SK-N-MC (cell line): Measurements from ENCODE around the gene ZDHHC14.

ENCODE experiments used
- DNase-seq: peaks from one replicate; pipeline ENCODE4 v3.0.0-alpha.2; 2011; ENCODE audit warnings: low read depth, low spot score
- H3K27ac ChIP-seq: fragments of 200-600 bp; sonication (generic); 2 replicates; pipeline ENCODE4 v1.5.1; 2016; ENCODE audit warnings: mixed run types
- H3K36me3 ChIP-seq: fragments of 200-600 bp; sonication (generic); 2 replicates; pipeline ENCODE4 v1.6.1; 2017; ENCODE audit warnings: antibody characterized with exemption, low read length, mixed read lengths; ENCODE audit not compliant: insufficient read depth
- H3K4me3 ChIP-seq: fragments of 200-600 bp; sonication (generic); 2 replicates; pipeline ENCODE4 v1.5.1; 2016
- H3K9ac ChIP-seq: fragments of 200-600 bp; sonication (generic); 2 replicates; pipeline ENCODE4 v1.8.0; 2017; ENCODE audit warnings: mixed run types, mixed read lengths; ENCODE audit not compliant: insufficient read length
- H3K9me3 ChIP-seq: fragments of 200-600 bp; sonication (generic); 2 replicates; pipeline ENCODE4 v1.6.1; 2017; ENCODE audit warnings: low read depth, mild to moderate bottlenecking, antibody characterized with exemption, low read length, moderate library complexity, mixed read lengths
- EZH2 ChIP-seq: fragments of 200-600 bp; sonication (generic); IDR thresholded peaks from one replicate; pipeline ENCODE4 v1.6.1; 2017; ENCODE audit warnings: antibody characterized with exemption
- FOXP2 ChIP-seq: optimal IDR thresholded peaks from 2 replicates; pipeline ENCODE3; 2011; ENCODE audit warnings: mild to moderate bottlenecking, moderate library complexity; ENCODE audit not compliant: insufficient read depth; ENCODE audit errors: extremely low read length, control extremely low read depth
- POLR2AphosphoS5 ChIP-seq: IDR thresholded peaks from 2 replicates; pipeline ENCODE4 v1.6.1; 2012; ENCODE audit warnings: mild to moderate bottlenecking, low read depth, low read length, borderline replicate concordance

Gene ZDHHC14

DNA sequence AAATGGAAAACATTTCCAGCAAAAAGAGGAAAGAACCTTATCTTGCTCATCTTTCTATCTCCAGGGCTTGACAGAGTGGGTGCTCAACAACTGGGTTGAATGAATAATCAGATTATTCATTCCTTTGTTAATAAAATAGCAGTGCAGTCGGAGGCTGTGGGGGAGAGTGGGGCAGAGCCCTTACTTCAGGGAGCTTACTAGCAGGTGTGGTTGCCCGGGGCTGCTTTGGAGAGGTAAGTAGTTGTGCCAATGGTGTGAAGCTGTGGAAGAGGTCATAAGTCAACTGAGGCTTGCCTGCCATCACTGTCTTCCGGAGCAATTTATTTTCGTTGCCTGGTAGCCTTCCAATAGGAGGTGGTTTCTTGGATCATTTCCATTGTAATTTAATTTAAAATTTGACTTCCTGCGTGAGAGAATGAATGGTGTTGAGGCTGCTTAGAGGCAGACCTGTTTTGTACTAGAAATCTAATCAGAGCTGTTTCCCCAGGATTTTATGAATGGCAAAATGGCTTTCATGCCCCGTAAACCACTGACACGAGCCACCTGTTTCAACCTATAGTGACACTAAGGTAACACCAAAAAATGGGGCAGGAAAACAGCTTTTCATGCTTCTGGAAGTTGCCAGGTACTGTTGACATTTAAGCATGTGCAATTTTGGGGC, 51.4 kb downstream of the ZDHHC14 start:
- no peak for TF ChIP-seq EZH2
- no peaks in the 10 kb centered on the region for H3K9me3 ChIP-seq

GRCh38 chr6:157432892-157433265, 51.9 kb downstream of the ZDHHC14 start:
- no peak overlapping the region for H3K27ac ChIP-seq
- no peak for DNase-seq
- TF ChIP-seq EZH2 (no peak), POLR2AphosphoS5 (no peak), FOXP2 (no peak)
- no peaks in the 10 kb centered on the region for H3K36me3 ChIP-seq
- H3K9ac ChIP-seq, result no peak overlapping the region
- no peaks in the 10 kb centered on the region for H3K9me3 ChIP-seq
- no peak overlapping the region for H3K4me3 ChIP-seq

More for the DNA sequence above, 51.4 kb downstream of the ZDHHC14 start:
- no peak for DNase-seq
- Histone ChIP-seq H3K27ac (no peak overlapping the region), H3K4me3 (no peak overlapping the region), H3K9ac (no peak overlapping the region), H3K36me3 (no peaks in the 10 kb centered on the region)

GRCh38 chr6:157433678-157434081, 52.7 kb downstream of the ZDHHC14 start:
- H3K36me3 ChIP-seq, result no peaks in the 10 kb centered on the region
- no peak overlapping the region for H3K9ac ChIP-seq
- no peak overlapping the region for H3K4me3 ChIP-seq
- TF ChIP-seq EZH2 (no peak), FOXP2 (no peak), POLR2AphosphoS5 (no peak)
- no peak for DNase-seq
- no peak overlapping the region for H3K27ac ChIP-seq
- H3K9me3 ChIP-seq, result no peaks in the 10 kb centered on the region

GRCh38 chr6:157434349-157435033, 53.5 kb downstream of the ZDHHC14 start:
- Histone ChIP-seq H3K4me3 (no peak overlapping the region), H3K27ac (no peak overlapping the region), H3K36me3 (no peaks in the 10 kb centered on the region), H3K9me3 (no peaks in the 10 kb centered on the region), H3K9ac (no peak overlapping the region)
- TF ChIP-seq FOXP2 (no peak), EZH2 (no peak), POLR2AphosphoS5 (no peak)
- no peak for DNase-seq

- H3K4me3 ChIP-seq, result no peak overlapping the region
- H3K9ac ChIP-seq, result no peak overlapping the region
- TF ChIP-seq EZH2 (no peak), FOXP2 (no peak), POLR2AphosphoS5 (no peak)
- H3K27ac ChIP-seq, result no peak overlapping the region
- no peak for DNase-seq
- H3K9me3 ChIP-seq, result no peaks in the 10 kb centered on the region
- H3K36me3 ChIP-seq, result no peaks in the 10 kb centered on the region
Observed at GRCh38 chr6:157436219-157436943, 55.4 kb downstream of the ZDHHC14 start.

DNA sequence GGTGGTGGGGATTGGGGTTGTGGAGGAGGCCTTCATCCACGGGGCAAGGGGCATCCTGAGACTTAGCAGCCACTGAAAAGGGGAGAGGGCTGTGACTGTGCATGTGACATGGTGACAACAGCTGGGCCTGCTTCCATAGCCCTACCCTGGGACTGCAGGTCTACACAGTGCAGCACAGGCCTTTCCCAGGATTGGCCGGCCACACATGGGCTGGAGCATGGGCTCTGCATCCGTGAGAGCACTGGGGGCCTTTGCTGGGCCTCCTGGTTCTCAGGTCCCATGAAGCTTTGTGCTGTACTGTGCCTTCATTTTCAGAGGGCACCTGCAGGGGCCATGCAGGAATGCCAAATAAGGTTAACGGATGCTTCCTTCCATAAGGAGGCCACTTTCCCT, 56.0 kb downstream of the ZDHHC14 start:
- H3K27ac ChIP-seq, result no peak overlapping the region
- no peak for DNase-seq
- H3K9ac ChIP-seq, result no peak overlapping the region
- H3K36me3 ChIP-seq, result no peaks in the 10 kb centered on the region
- H3K9me3 ChIP-seq, result no peaks in the 10 kb centered on the region
- H3K4me3 ChIP-seq, result no peak overlapping the region
- TF ChIP-seq FOXP2 (no peak), EZH2 (no peak), POLR2AphosphoS5 (no peak)

GRCh38 chr6:157438611-157439111, 57.7 kb downstream of the ZDHHC14 start:
- no peak for DNase-seq
- H3K36me3 ChIP-seq, result no peaks in the 10 kb centered on the region
- H3K9ac ChIP-seq, result no peak overlapping the region
- no peak overlapping the region for H3K4me3 ChIP-seq
- TF ChIP-seq EZH2, result no peak
- TF ChIP-seq POLR2AphosphoS5, result no peak
- no peak for TF ChIP-seq FOXP2
- no peak overlapping the region for H3K27ac ChIP-seq
- no peaks in the 10 kb centered on the region for H3K9me3 ChIP-seq

DNA sequence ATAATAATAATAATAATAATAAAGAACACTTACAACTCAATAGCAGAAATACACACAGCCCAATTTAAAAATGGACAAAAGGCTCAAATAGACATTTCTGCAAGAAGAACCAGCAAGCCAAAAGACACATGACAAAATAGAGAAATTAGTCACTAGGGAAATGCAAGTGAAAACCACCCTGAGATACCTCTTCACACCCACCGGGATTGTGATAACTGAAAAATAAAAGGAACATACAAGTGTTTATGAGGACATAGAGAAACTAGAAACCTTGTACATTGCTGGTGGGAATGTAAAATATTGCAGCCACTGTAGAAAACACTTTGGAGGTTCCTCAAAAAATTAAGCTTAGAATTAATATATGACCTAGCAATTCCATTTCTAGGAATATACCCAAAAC, 59.2 kb downstream of the ZDHHC14 start:
- no peaks in the 10 kb centered on the region for H3K36me3 ChIP-seq
- H3K9ac ChIP-seq, result no peak overlapping the region
- H3K4me3 ChIP-seq, result no peak overlapping the region
- no peaks in the 10 kb centered on the region for H3K9me3 ChIP-seq
- no peak for TF ChIP-seq POLR2AphosphoS5
- no peak for TF ChIP-seq EZH2
- no peak for TF ChIP-seq FOXP2
- no peak overlapping the region for H3K27ac ChIP-seq
- DNase-seq, result no peak
